Large intestine (tissue), 1 donor: ENCODE measurements around the gene LRGUK. TPM values are rescaled to one million over a fixed set of nuclear protein-coding genes. Genes with fewer than 3 reads are reported as not detected.

Source experiments
- polyA plus RNA-seq: library from polyadenylated mRNA; unstranded; fragments of 120-200 nt; gene quantifications from one replicate; pipeline ENCODE4 v1.2.1, GENCODE V29; 2013

The LRGUK gene
- polyA plus RNA-seq, 1 donor: 0.30 TPM

Other genes with a start within 250 kb of the LRGUK start
- gene SLC35B4, start 189.6 kb downstream of the LRGUK start, polyA plus RNA-seq: 10.5 TPM